ENCODE data around the gene ATXN7L1.

DNA sequence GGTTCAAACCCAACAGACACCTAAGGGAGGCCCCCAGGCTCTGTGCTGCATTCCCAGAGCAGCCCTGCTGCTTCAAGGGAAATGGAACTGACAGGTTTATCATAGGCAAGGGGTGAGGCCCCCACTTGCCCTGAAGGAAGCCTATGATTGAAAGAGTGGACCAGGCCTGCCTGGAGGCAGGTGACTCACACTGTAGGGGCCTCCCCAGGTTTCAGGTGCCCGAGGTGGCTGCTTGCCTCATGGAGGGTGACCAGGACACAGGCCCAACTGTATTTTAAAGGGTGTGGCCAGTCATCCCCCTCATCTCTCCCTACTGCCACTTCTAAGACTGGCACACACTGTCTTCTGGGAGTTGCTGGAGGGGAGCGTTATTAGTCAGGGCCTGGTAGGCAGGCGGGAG is 85.4 kb downstream of the ATXN7L1 start:
- TF ChIP-seq GATA3 (IDR thresholded peaks at IDR 0.05; ENCODE audit: low read depth, low read length), result no peak
- no peak for TF ChIP-seq GATA2 (IDR thresholded peaks at IDR 0.05; ENCODE audit: low read depth, low read length)

All from SH-SY5Y (cell line).